Lung (tissue), 12 donors: ENCODE measurements around the gene SLC45A1. TPM values are rescaled to one million over a fixed set of nuclear protein-coding genes. Genes with fewer than 3 reads are reported as not detected.

Source experiments
- ATAC-seq: fragments of 200-7000 bp; cut with Tn5 transposase; one replicate; pipeline ENCODE4 v1.9.1; 2020; ENCODE audit warnings: moderate number of reproducible peaks; ENCODE audit not compliant: insufficient read depth, low FRiP score
- DNase-seq, 3 donors: peaks; one replicate each; pipeline ENCODE4 v3.0.0-alpha.2; 2013 to 2017
- H3K27ac ChIP-seq, 2 donors: one replicate each; pipeline ENCODE4 v1.5.1; 2013; ENCODE audit warnings: mild to moderate bottlenecking in 2 of 2, moderate library complexity in 2 of 2, control low read depth in 1 of 2, inconsistent platforms in 1 of 2, low read depth in 1 of 2, low read length in 1 of 2
- H3K27me3 ChIP-seq, 3 donors: one replicate each; pipeline ENCODE4 v1.5.1; 2013; ENCODE audit warnings: low read length in 2 of 3; ENCODE audit not compliant: control insufficient read depth in 3 of 3, insufficient read depth in 3 of 3
- H3K36me3 ChIP-seq, 4 donors: one replicate each; pipeline ENCODE4 v1.5.1; 2013; ENCODE audit warnings: low read length in 4 of 4, mild to moderate bottlenecking in 1 of 4, moderate library complexity in 1 of 4; ENCODE audit not compliant: control insufficient read depth in 4 of 4, insufficient read depth in 4 of 4
- H3K4me1 ChIP-seq, 5 donors: one replicate each; pipeline ENCODE4 v1.5.1; 2013; ENCODE audit warnings: low read length in 5 of 5, mild to moderate bottlenecking in 2 of 5, moderate library complexity in 1 of 5; ENCODE audit not compliant: control insufficient read depth in 5 of 5, insufficient read depth in 5 of 5
- H3K4me3 ChIP-seq: one replicate; pipeline ENCODE4 v1.5.1; 2013; ENCODE audit warnings: mild to moderate bottlenecking, control low read depth, moderate library complexity
- H3K9ac ChIP-seq, 2 donors: one replicate each; pipeline ENCODE4 v1.5.1; 2013; ENCODE audit warnings: low read length in 2 of 2, control low read depth in 1 of 2; ENCODE audit not compliant: insufficient read depth in 1 of 2
- H3K9me3 ChIP-seq, 4 donors: one replicate each; pipeline ENCODE4 v1.5.1; 2013; ENCODE audit warnings: low read length in 3 of 4, mild to moderate bottlenecking in 1 of 4, moderate library complexity in 1 of 4; ENCODE audit not compliant: control insufficient read depth in 4 of 4, insufficient read depth in 3 of 4
- WGBS, 2 donors: extraction: QIAGEN DNeasy Blood & Tissue Kit; methylation state at CpG; one replicate each; pipeline ENCODE4 v1.1.7; 2013; 5-methylcytosine and 5-hydroxymethylcytosine counted together
- polyA plus RNA-seq, 2 donors: library from polyadenylated mRNA; stranded (reverse); fragments of 200-250 nt; gene quantifications; one replicate each; pipeline ENCODE4 v1.2.1, GENCODE V29; 2013
- total RNA-seq, 2 donors: library from RNA; depleted of rRNA in 1 of 2; stranded (reverse); fragments of >200 nt in 1 of 2; gene quantifications; one replicate each; pipeline ENCODE4 v1.2.1, GENCODE V29; 2014 to 2021
- TF ChIP-seq, protein P1 (sequence below): IDR thresholded peaks from 2 replicates; pipeline ENCODE4 v1.5.1; 2012; ENCODE audit warnings: mild to moderate bottlenecking; ENCODE audit errors: control extremely low read depth, extremely low read depth
- donor health status: control.
- donor health status: control.
- donor health status: Bipolar disorder and iron deficiency.
- donor health status: healthy.
- donor health status: DM: yes; HTN: yes; CAD: no.

The SLC45A1 gene
- total and polyA plus RNA-seq, 4 donors: 0.74 to 1.6 (median 1.1) TPM

DNA sequence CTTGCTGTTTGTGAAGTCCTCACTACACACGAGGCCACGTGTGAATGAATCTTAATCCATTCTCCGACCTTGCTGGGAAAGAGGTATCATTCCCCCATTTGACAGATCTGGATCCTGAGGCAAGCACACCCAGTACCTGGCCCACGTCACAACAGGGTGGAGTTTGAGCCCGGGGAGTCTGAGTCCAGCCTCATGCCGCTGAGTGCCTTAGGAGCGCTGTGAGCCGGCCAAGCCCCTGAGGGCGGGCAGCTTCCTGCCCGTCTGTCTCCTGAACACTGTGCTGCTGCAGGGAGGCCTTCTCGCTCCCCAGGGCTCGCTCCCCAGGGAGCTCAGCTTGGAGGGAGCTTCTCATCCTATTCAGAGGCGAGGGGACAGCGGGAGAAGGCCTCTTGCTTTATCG lies 29.7 kb downstream of the SLC45A1 start:
- no peaks in the 10 kb centered on the region for H3K9me3 ChIP-seq
- no peak overlapping the region for H3K4me3 ChIP-seq
- ATAC-seq (no peak), DNase-seq (no peak)
- H3K36me3 ChIP-seq: peaks cover 0 to 5% (median 1%) of the 10 kb centered on the region in 4 donors
- H3K27me3 ChIP-seq: no peaks in the 10 kb centered on the region
- H3K4me1 ChIP-seq: peaks cover 0 to 25% (median 9%) of the 10 kb centered on the region in 5 donors
- no peak overlapping the region for H3K27ac ChIP-seq
- H3K9ac ChIP-seq: no peak overlapping the region
- 72 to 83% methylated on average over 15 of the region's 15 CpGs for WGBS, 2 donors
- TF ChIP-seq, protein P1, sequence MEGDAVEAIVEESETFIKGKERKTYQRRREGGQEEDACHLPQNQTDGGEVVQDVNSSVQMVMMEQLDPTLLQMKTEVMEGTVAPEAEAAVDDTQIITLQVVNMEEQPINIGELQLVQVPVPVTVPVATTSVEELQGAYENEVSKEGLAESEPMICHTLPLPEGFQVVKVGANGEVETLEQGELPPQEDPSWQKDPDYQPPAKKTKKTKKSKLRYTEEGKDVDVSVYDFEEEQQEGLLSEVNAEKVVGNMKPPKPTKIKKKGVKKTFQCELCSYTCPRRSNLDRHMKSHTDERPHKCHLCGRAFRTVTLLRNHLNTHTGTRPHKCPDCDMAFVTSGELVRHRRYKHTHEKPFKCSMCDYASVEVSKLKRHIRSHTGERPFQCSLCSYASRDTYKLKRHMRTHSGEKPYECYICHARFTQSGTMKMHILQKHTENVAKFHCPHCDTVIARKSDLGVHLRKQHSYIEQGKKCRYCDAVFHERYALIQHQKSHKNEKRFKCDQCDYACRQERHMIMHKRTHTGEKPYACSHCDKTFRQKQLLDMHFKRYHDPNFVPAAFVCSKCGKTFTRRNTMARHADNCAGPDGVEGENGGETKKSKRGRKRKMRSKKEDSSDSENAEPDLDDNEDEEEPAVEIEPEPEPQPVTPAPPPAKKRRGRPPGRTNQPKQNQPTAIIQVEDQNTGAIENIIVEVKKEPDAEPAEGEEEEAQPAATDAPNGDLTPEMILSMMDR: no peak

DNA sequence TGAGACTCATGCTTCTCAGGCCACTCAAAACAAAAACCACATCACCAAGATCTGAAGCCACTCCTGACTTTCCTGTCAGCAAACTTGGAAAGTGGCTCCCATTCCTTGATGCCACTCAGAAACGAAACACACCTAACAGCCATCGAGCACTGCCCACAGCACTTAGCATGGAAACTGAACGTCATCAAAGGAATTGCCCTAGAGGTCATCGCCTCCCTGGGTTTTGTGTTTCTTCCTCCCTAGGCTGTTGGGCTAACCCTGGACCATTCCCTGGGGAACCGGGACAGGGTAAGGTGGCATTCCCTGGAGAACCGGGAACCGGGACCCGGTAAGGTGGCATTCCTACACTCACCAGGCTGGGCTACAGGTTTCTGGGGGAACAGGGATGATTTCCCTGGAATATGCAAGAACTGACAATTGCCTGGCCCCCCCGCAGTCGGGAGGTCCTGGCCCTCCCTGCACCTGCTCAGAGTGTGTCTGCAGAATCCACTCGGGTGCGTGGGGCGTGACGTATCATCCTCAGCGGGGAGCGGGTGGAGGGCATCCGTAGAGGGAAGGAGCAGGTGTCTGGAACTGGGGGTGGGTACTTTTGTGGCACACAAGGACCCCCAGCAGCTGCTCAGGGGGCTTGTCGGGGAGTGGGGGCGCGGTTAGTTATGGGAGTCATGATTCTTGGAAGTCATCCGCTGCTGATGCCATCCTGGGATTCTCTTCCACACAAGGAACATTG lies 30.3 kb downstream of the SLC45A1 start:
- 81 to 87% methylated on average over 21 of the region's 21 CpGs for WGBS, 2 donors
- H3K36me3 ChIP-seq: peaks cover 0 to 5% (median 1%) of the 10 kb centered on the region in 4 donors
- DNase-seq (no peak), ATAC-seq (no peak)
- H3K4me1 ChIP-seq: peaks cover 0 to 26% (median 5%) of the 10 kb centered on the region in 5 donors
- TF ChIP-seq, protein P1: no peak
- H3K4me3 ChIP-seq: no peak overlapping the region
- H3K9me3 ChIP-seq: no peaks in the 10 kb centered on the region
- no peak overlapping the region for H3K9ac ChIP-seq
- H3K27me3 ChIP-seq: no peaks in the 10 kb centered on the region
- no peak overlapping the region for H3K27ac ChIP-seq

DNA sequence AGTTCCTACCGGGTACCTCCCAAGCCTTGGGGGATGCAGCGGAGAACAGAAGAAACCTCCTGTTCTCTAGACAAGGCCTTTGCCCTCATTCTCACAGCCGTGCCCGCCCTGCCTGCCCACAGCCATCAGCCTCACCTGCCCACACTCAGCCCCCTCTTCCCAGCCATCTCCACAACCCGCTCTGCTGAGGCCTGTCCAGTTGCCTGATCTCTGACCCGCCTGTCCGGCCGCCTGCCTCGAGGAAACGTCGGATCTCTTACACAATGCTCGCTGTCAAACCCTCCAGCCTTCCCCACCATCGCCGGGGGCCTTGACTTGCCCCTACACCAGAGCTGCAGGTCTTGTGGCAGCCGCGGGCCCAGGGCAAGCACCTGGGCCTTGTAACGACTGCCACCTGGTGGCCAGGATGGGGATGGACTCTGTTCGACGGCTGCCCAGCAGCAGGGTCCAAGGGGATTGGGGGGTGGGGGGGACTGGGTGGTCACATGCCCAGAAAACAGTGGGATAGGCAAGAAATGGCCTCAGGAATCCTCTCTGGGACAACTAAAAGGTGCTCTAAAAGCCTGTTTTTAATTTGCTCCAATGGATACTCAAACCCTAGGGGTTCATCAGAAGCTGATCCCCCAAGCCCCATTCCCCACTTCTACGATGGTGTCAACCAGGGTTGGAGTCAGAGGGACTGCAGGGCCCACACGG lies 31.0 kb downstream of the SLC45A1 start:
- ATAC-seq: peak; percentile 54
- Histone ChIP-seq H3K4me1 (peaks cover 0 to 25% (median under 1%) of the 10 kb centered on the region in 5 donors), H3K4me3 (no peak overlapping the region), H3K9me3 (no peaks in the 10 kb centered on the region), H3K9ac (no peak overlapping the region), H3K36me3 (peaks cover 0 to 10% (median 5%) of the 10 kb centered on the region in 4 donors), H3K27me3 (no peaks in the 10 kb centered on the region), H3K27ac (no peak overlapping the region)
- TF ChIP-seq, protein P1: peak; percentile 60
- peak; percentile 69 to 75 (median 75) for DNase-seq
- 20 to 26% methylated on average over 20 to 21 of the region's 21 CpGs for WGBS, 2 donors
